ENCODE results near the gene SLC12A8. TPM values are rescaled to one million over a fixed set of nuclear protein-coding genes. Genes with fewer than 3 reads are reported as not detected.

SLC12A8 gene
- total and polyA plus RNA-seq, 2 donors (not counting 1 experiment from before 2014, with no cell fraction given), result 0.57 to 1.1 TPM

- intact Hi-C loops (cut with micrococcal nuclease), result no loop called here
- Mint-ChIP-seq H3K27me3 (no peaks in the 10 kb centered on the region), H3K4me3 (no peak overlapping the region), H3K4me1 (no peaks in the 10 kb centered on the region), H3K9me3 (ENCODE audit: insufficient read depth) (no peaks in the 10 kb centered on the region), H3K27ac (no peak overlapping the region)
- Histone ChIP-seq H3K9me3 (ENCODE audit: control extremely low read depth in 1 of 3, control insufficient read depth in 2 of 3, insufficient read depth in 1 of 3, low read length in 2 of 3) (no peaks in the 10 kb centered on the region), H3K36me3 (replicated peaks in 1 of 2; ENCODE audit: control extremely low read depth in 1 of 2, control insufficient read depth in 1 of 2, extremely low read depth in 1 of 2, insufficient read depth in 2 of 2, low read length in 1 of 2) (no peaks in the 10 kb centered on the region), H3K27ac (ENCODE audit: low read length in 2 of 2) (no peak overlapping the region), H3K4me1 (ENCODE audit: control insufficient read depth in 2 of 2, insufficient read depth in 2 of 2, low read length in 2 of 2) (no peaks in the 10 kb centered on the region), H3K27me3 (replicated peaks in 1 of 4; ENCODE audit: control extremely low read depth in 1 of 4, control insufficient read depth in 3 of 4, insufficient read depth in 4 of 4, low read length in 3 of 4) (no peaks in the 10 kb centered on the region), H2AFZ (ENCODE audit: insufficient read depth, low read depth, low read length, poor library complexity, severe bottlenecking) (no peak overlapping the region), H4K20me1 (ENCODE audit: control insufficient read depth, insufficient read depth, low read length, poor library complexity, severe bottlenecking) (no peaks in the 10 kb centered on the region), H3K79me2 (ENCODE audit: control insufficient read depth, insufficient read depth, low read length) (peaks cover 24% of the 10 kb centered on the region), H3K4me2 (replicated peaks; ENCODE audit: low read depth, low read length, poor library complexity, severe bottlenecking) (no peak overlapping the region), H3K9ac (ENCODE audit: low read length) (no peak overlapping the region), H3K4me3 (ENCODE audit: control extremely low read depth in 1 of 5, extremely low read depth in 1 of 5, insufficient read depth in 1 of 5, low read depth in 2 of 5, low read length in 4 of 5) (no peak overlapping the region)
- POLR2A ChIA-PET, result no interaction called here
- TF ChIP-seq EZH2 (IDR thresholded peaks at IDR 0.05; ENCODE audit: borderline replicate concordance, insufficient read depth, low read depth, low read length, poor library complexity, severe bottlenecking) (no peak), CTCF (IDR thresholded peaks at IDR 0.05) (no peak)
- WGBS (ENCODE audit: insufficient coverage), result 71% methylated on average over 2 of the region's 2 CpGs
- DNase-seq (no peak), ATAC-seq (ENCODE audit: low read depth) (no peak)
- CTCF ChIA-PET, result no interaction called here
Measured at GRCh38 chr3:125045965-125046364, 166.6 kb downstream of the SLC12A8 start.

DNA sequence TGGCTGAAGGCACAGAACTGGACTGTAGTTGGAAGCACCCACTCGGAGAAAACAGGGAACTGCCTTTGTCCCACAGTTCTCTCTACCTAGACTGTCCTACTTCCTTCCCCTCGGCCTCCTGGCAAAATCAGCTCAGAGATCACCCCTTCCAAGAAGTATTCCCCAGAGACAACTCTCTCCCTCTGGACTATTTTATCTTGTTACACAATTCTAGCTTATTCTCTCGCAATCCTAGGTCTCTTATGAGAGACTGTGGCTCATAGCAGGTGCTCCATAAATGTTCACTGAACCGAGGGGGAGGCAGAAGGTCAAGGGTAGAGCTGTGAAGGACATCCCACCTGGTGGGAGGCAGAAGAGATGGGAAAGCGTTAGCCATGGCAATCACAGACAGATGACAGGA lies 167.4 kb downstream of the SLC12A8 start:
- H3K9ac ChIP-seq (ENCODE audit: low read length), result no peak overlapping the region
- no peaks in the 10 kb centered on the region for H3K4me1 Mint-ChIP-seq
- ChIA-PET POLR2A (no interaction called here), CTCF (interaction anchor here (0.6 kb wide), 1 partner anchor 36 kb away, joined by 5 read pairs; no protein-coding TSS in a partner anchor)
- 95% methylated on average over 3 of the region's 5 CpGs for WGBS (ENCODE audit: insufficient coverage)
- no peak for TF ChIP-seq EZH2 (IDR thresholded peaks at IDR 0.05; ENCODE audit: borderline replicate concordance, insufficient read depth, low read depth, low read length, poor library complexity, severe bottlenecking)
- H4K20me1 ChIP-seq (ENCODE audit: control insufficient read depth, insufficient read depth, low read length, poor library complexity, severe bottlenecking), result no peaks in the 10 kb centered on the region
- no peaks in the 10 kb centered on the region for H3K36me3 ChIP-seq (replicated peaks in 1 of 2; ENCODE audit: control extremely low read depth in 1 of 2, control insufficient read depth in 1 of 2, extremely low read depth in 1 of 2, insufficient read depth in 2 of 2, low read length in 1 of 2)
- H3K9me3 ChIP-seq (ENCODE audit: control extremely low read depth in 1 of 3, control insufficient read depth in 2 of 3, insufficient read depth in 1 of 3, low read length in 2 of 3), result no peaks in the 10 kb centered on the region
- no peaks in the 10 kb centered on the region for H3K27me3 Mint-ChIP-seq
- no peak for ATAC-seq (ENCODE audit: low read depth)
- no peak for DNase-seq
- H3K4me1 ChIP-seq (ENCODE audit: control insufficient read depth in 2 of 2, insufficient read depth in 2 of 2, low read length in 2 of 2), result no peaks in the 10 kb centered on the region
- H2AFZ ChIP-seq (ENCODE audit: insufficient read depth, low read depth, low read length, poor library complexity, severe bottlenecking), result no peak overlapping the region
- H3K27ac ChIP-seq (ENCODE audit: low read length in 2 of 2), result no peak overlapping the region
- no peaks in the 10 kb centered on the region for H3K9me3 Mint-ChIP-seq (ENCODE audit: insufficient read depth)
- H3K79me2 ChIP-seq (ENCODE audit: control insufficient read depth, insufficient read depth, low read length), result peaks cover 20% of the 10 kb centered on the region
- no peak overlapping the region for H3K4me3 ChIP-seq (ENCODE audit: control extremely low read depth in 1 of 5, extremely low read depth in 1 of 5, insufficient read depth in 1 of 5, low read depth in 2 of 5, low read length in 4 of 5)
- intact Hi-C loops (cut with micrococcal nuclease), result no loop called here
- no peak overlapping the region for H3K4me2 ChIP-seq (replicated peaks; ENCODE audit: low read depth, low read length, poor library complexity, severe bottlenecking)
- H3K27me3 ChIP-seq (replicated peaks in 1 of 4; ENCODE audit: control extremely low read depth in 1 of 4, control insufficient read depth in 3 of 4, insufficient read depth in 4 of 4, low read length in 3 of 4), result no peaks in the 10 kb centered on the region
- no peak overlapping the region for H3K4me3 Mint-ChIP-seq
- H3K27ac Mint-ChIP-seq, result no peak overlapping the region

Measured in B cell (primary cell).